ENCODE data around the gene CELF2. TPM values are rescaled to one million over a fixed set of nuclear protein-coding genes. Genes with fewer than 3 reads are reported as not detected.
"Not testable (repeated sequence)": the region's sequence is repeated elsewhere in the genome, so short reads cannot be mapped to it uniquely, and the experiment has no call there.

CELF2 gene
- total and polyA plus RNA-seq, 12 donors = 13.0 to 90.9 (median 80.9) TPM

GRCh38 chr10:10995120-10995519, 22.6 kb upstream of the CELF2 start:
- Histone ChIP-seq H3K27me3 (no peaks in the 10 kb centered on the region), H3K27ac (no peak overlapping the region), H3K4me3 (no peak overlapping the region), H3K9me3 (peaks cover 0 to 7% (median 0%) of the 10 kb centered on the region in 11 donors), H3K36me3 (no peaks in the 10 kb centered on the region), H3K4me1 (peaks cover 0 to 16% (median 3%) of the 10 kb centered on the region in 9 donors)
- TF ChIP-seq CTCF (IDR thresholded peaks at IDR 0.05) = no peak
- DNase-seq = no peak
- no peak for ATAC-seq
- WGBS, 2 donors = 84 to 89% methylated on average over 5 of the region's 5 CpGs
- intact Hi-C loops (cut with DNase I) = no loop called here

- DNase-seq = no peak
- Histone ChIP-seq H3K36me3 (no peaks in the 10 kb centered on the region), H3K9me3 (peaks cover 0 to 7% (median 0%) of the 10 kb centered on the region in 11 donors), H3K4me3 (no peak overlapping the region), H3K27ac (no peak overlapping the region), H3K4me1 (peaks cover 0 to 16% (median 3%) of the 10 kb centered on the region in 9 donors), H3K27me3 (no peaks in the 10 kb centered on the region)
- 65% methylated on average over 7 of the region's 7 CpGs for WGBS, 2 donors
- intact Hi-C loops (cut with DNase I) = no loop called here
- no peak for TF ChIP-seq CTCF (IDR thresholded peaks at IDR 0.05)
- peak in 6 of 8 donors; percentile 48 to 71 (median 66) for ATAC-seq
Measured at GRCh38 chr10:10996966-10997620, 20.6 kb upstream of the CELF2 start.

GRCh38 chr10:10999501-10999900, 18.2 kb upstream of the CELF2 start:
- intact Hi-C loops (cut with DNase I); H3K27me3 ChIP-seq; ATAC-seq; H3K4me3 ChIP-seq; H3K27ac ChIP-seq; DNase-seq; H3K36me3 ChIP-seq; H3K9me3 ChIP-seq; H3K4me1 ChIP-seq: not testable (repeated sequence)
- WGBS, 2 donors = 92 to 94% methylated on average over 4 of the region's 4 CpGs

DNA sequence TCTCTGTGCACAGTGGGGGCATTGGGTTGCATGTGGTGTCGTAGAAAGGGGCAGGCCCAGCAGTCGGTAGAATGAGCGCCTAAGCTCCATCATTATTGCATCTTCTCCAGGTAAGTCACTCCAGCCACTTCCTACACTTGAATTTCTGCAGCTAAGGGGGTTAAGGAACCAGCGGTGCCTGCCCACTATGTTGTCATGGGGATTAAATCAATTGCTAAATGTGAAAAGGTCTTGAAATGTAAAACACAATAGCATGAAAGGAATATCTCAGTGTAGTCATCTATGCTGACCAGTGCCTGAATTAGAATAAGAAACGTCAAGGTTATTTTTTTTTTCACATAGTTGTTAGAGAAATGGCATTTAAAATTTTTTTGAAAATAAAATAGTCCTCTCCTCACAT, 15.2 kb upstream of the CELF2 start:
- no peak overlapping the region for H3K4me3 ChIP-seq
- intact Hi-C loops (cut with DNase I) = no loop called here
- TF ChIP-seq CTCF (IDR thresholded peaks at IDR 0.05) = no peak
- no peaks in the 10 kb centered on the region for H3K9me3 ChIP-seq
- H3K27me3 ChIP-seq = no peaks in the 10 kb centered on the region
- no peak overlapping the region for H3K27ac ChIP-seq
- ATAC-seq (no peak), DNase-seq (no peak)
- 92 to 95% methylated on average over 5 of the region's 5 CpGs for WGBS, 2 donors
- H3K4me1 ChIP-seq = no peaks in the 10 kb centered on the region
- no peaks in the 10 kb centered on the region for H3K36me3 ChIP-seq

DNA sequence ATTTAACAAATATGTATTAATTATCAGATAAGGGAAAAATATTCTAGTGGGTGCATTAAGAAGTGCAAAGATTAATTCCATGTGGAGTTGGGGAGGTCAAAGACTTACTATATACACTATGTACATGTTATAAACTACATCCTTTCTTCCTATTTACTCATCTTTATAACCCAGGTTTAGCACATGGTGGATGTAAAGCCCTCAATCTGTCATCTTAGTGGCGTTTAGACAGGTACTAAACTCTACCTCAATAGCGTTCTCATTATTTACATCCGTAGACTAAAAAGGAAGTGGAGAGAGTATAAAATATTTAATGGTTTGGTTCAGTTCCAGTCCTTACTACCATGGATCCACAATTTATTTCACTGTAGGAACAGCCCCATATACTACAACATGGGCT, 14.8 kb upstream of the CELF2 start:
- ATAC-seq (no peak), DNase-seq (no peak)
- intact Hi-C loops (cut with DNase I) = no loop called here
- TF ChIP-seq CTCF (IDR thresholded peaks at IDR 0.05) = no peak
- Histone ChIP-seq H3K9me3 (no peaks in the 10 kb centered on the region), H3K27me3 (peaks cover 0 to 4% (median 0%) of the 10 kb centered on the region in 7 donors), H3K4me3 (no peak overlapping the region), H3K4me1 (no peaks in the 10 kb centered on the region), H3K27ac (no peak overlapping the region), H3K36me3 (no peaks in the 10 kb centered on the region)
- WGBS, 2 donors = 88 to 94% methylated on average over 3 of the region's 3 CpGs
